Lower leg skin (tissue), 4 donors: ENCODE measurements around the gene HS2ST1. TPM values are rescaled to one million over a fixed set of nuclear protein-coding genes. Genes with fewer than 3 reads are reported as not detected.

ENCODE experiments used
- DNase-seq, 2 donors: peaks; one replicate each; pipeline ENCODE4 v3.0.0-alpha.2; 2019; ENCODE audit warnings: low spot score in 2 of 2
- H3K4me3 ChIP-seq: fragments of 200-600 bp; sonication (generic); 2 replicates; pipeline ENCODE4 v1.5.1; 2017; ENCODE audit warnings: mild to moderate bottlenecking, low read depth; ENCODE audit not compliant: poor library complexity, severe bottlenecking
- CTCF ChIP-seq, 3 donors: fragments of 450-650 bp; IDR thresholded peaks; one replicate each; pipeline ENCODE4 v1.5.1; 2016; ENCODE audit warnings: antibody characterized with exemption in 3 of 3, mild to moderate bottlenecking in 3 of 3, moderate library complexity in 2 of 3
- POLR2A ChIP-seq, 2 donors: fragments of 450-650 bp; IDR thresholded peaks; one replicate each; pipeline ENCODE4 v1.6.1; 2016 to 2017; ENCODE audit warnings: antibody characterized with exemption in 2 of 2, mild to moderate bottlenecking in 1 of 2, moderate library complexity in 1 of 2
- WGBS, 2 donors: methylation state at CpG; one replicate each; pipeline ENCODE4 v1.1.5; 2018; 5-methylcytosine and 5-hydroxymethylcytosine counted together
- intact Hi-C: fragments of 100-400 bp; cut with DNase I; formaldehyde crosslinking; loops from one replicate; pipeline ENCODE4 v1.15.0; 2023; ENCODE audit warnings: low total_unique reads
- total RNA-seq, 4 donors: library from RNA; depleted of rRNA; stranded (reverse); fragments of >200 nt; gene quantifications; one replicate each; pipeline ENCODE4 v1.1.0, GENCODE V29; 2016

The HS2ST1 gene
- total RNA-seq, 4 donors from 2014 or later = 9.0 to 11.8 (median 10.7) TPM

- intact Hi-C loops = loop anchor here (10.0 kb wide), 1 partner anchor 130 kb away; no protein-coding TSS in a partner anchor
- no peak overlapping the region for H3K4me3 ChIP-seq
- WGBS, 2 donors = 28 to 32% methylated on average over 2 of the region's 2 CpGs
- DNase-seq = peak in 1 of 2 donors; percentile 16
- no peak for TF ChIP-seq POLR2A (IDR thresholded peaks at IDR 0.05)
- TF ChIP-seq CTCF (IDR thresholded peaks at IDR 0.05) = no peak
Observed at GRCh38 chr1:86965012-86965826, 50.8 kb downstream of the HS2ST1 start.

GRCh38 chr1:86965827-86966182, 51.4 kb downstream of the HS2ST1 start:
- intact Hi-C loops = loop anchor here (10.0 kb wide), 1 partner anchor 131 kb away; no protein-coding TSS in a partner anchor
- no peak for DNase-seq
- WGBS, 2 donors = 92 to 96% methylated on average over 1 of the region's 1 CpG
- TF ChIP-seq POLR2A (IDR thresholded peaks at IDR 0.05) (no peak), CTCF (IDR thresholded peaks at IDR 0.05) (no peak)
- H3K4me3 ChIP-seq = no peak overlapping the region

GRCh38 chr1:86970938-86971337, 56.5 kb downstream of the HS2ST1 start:
- no peak overlapping the region for H3K4me3 ChIP-seq
- no peak for TF ChIP-seq POLR2A (IDR thresholded peaks at IDR 0.05)
- no peak for TF ChIP-seq CTCF (IDR thresholded peaks at IDR 0.05)
- WGBS, 2 donors = 49 to 91% methylated on average over 2 of the region's 2 CpGs
- intact Hi-C loops = no loop called here
- DNase-seq = no peak

- WGBS, 2 donors = 51 to 53% methylated on average over 3 of the region's 3 CpGs
- no peak overlapping the region for H3K4me3 ChIP-seq
- intact Hi-C loops = no loop called here
- DNase-seq = no peak
- no peak for TF ChIP-seq POLR2A (IDR thresholded peaks at IDR 0.05)
- no peak for TF ChIP-seq CTCF (IDR thresholded peaks at IDR 0.05)
Observed at GRCh38 chr1:86971778-86972177, 57.3 kb downstream of the HS2ST1 start.

GRCh38 chr1:86972262-86972661, 57.8 kb downstream of the HS2ST1 start:
- TF ChIP-seq CTCF (IDR thresholded peaks at IDR 0.05) (no peak), POLR2A (IDR thresholded peaks at IDR 0.05) (no peak)

More at GRCh38 chr1:86972262-86972661, 57.8 kb downstream of the HS2ST1 start:
- intact Hi-C loops = no loop called here
- WGBS, 2 donors = 82 to 85% methylated on average over 2 of the region's 2 CpGs
- no peak overlapping the region for H3K4me3 ChIP-seq
- no peak for DNase-seq
